Neural progenitor cell (in vitro differentiated cells): ENCODE results near the gene LIPK. TPM values are rescaled to one million over a fixed set of nuclear protein-coding genes. Genes with fewer than 3 reads are reported as not detected.

Experiments
- DNase-seq: peaks from one replicate; pipeline ENCODE4 v3.0.0-alpha.2; 2016; ENCODE audit warnings: low spot score
- H2AFZ ChIP-seq: fragments of 200-600 bp; sonication (generic); replicated peaks from 2 replicates; pipeline ENCODE4 v1.6.1; 2016; ENCODE audit warnings: antibody characterized with exemption
- H3F3A ChIP-seq: fragments of 200-600 bp; sonication (generic); 2 replicates; pipeline ENCODE4 v1.6.1; 2016; ENCODE audit warnings: antibody characterized with exemption, low read depth
- H3K27ac ChIP-seq: fragments of 200-600 bp; sonication (generic); 2 replicates; pipeline ENCODE4 v1.5.1; 2016; ENCODE audit warnings: mild to moderate bottlenecking
- H3K27me3 ChIP-seq: fragments of 200-600 bp; sonication (generic); 2 replicates; pipeline ENCODE4 v1.6.1; 2016; ENCODE audit warnings: mild to moderate bottlenecking, moderate library complexity
- H3K36me3 ChIP-seq: fragments of 200-600 bp; sonication (generic); 2 replicates; pipeline ENCODE4 v1.5.1; 2016
- H3K4me1 ChIP-seq: fragments of 200-600 bp; sonication (generic); 2 replicates; pipeline ENCODE4 v1.6.1; 2016; ENCODE audit warnings: mixed run types
- H3K4me2 ChIP-seq: fragments of 200-600 bp; sonication (generic); 2 replicates; pipeline ENCODE4 v1.6.1; 2016
- H3K4me3 ChIP-seq: fragments of 200-600 bp; sonication (generic); 2 replicates; pipeline ENCODE4 v1.5.1; 2016
- H3K79me2 ChIP-seq: fragments of 200-600 bp; sonication (generic); 2 replicates; pipeline ENCODE4 v1.6.1; 2016; ENCODE audit warnings: low read depth
- H3K9ac ChIP-seq: fragments of 200-600 bp; sonication (generic); 2 replicates; pipeline ENCODE4 v1.6.1; 2016
- H3K9me3 ChIP-seq: fragments of 200-600 bp; sonication (generic); 2 replicates; pipeline ENCODE4 v1.5.1; 2016; ENCODE audit warnings: low read depth
- H4K20me1 ChIP-seq: fragments of 200-600 bp; sonication (generic); 2 replicates; pipeline ENCODE4 v1.6.1; 2016; ENCODE audit warnings: low read depth
- H3K27ac Mint-ChIP-seq: 3 replicates; pipeline ENCODE4 v1.8.0; 2021; ENCODE audit warnings: mixed read lengths
- H3K27me3 Mint-ChIP-seq: 2 replicates; pipeline ENCODE4 v1.8.0; 2022; ENCODE audit warnings: low read depth, mild to moderate bottlenecking, inconsistent platforms, moderate library complexity, mixed read lengths; ENCODE audit not compliant: insufficient read depth
- H3K36me3 Mint-ChIP-seq: 3 replicates; pipeline ENCODE4 v1.8.0; 2021; ENCODE audit warnings: mixed read lengths
- H3K4me1 Mint-ChIP-seq: 3 replicates; pipeline ENCODE4 v1.8.0; 2021; ENCODE audit warnings: mixed read lengths
- H3K4me3 Mint-ChIP-seq: 3 replicates; pipeline ENCODE4 v1.8.0; 2021; ENCODE audit warnings: mild to moderate bottlenecking, moderate library complexity, mixed read lengths
- H3K9me3 Mint-ChIP-seq: 3 replicates; pipeline ENCODE4 v1.8.0; 2020; ENCODE audit warnings: mixed read lengths
- CTCF ChIP-seq: fragments of 200-600 bp; sonication (generic); IDR thresholded peaks from 2 replicates; pipeline ENCODE4 v1.5.1; 2017; ENCODE audit warnings: antibody characterized with exemption, mild to moderate bottlenecking
- EZH2 ChIP-seq: fragments of 200-600 bp; sonication (generic); IDR thresholded peaks from 2 replicates; pipeline ENCODE4 v1.6.1; 2017; ENCODE audit warnings: antibody characterized with exemption, mild to moderate bottlenecking, moderate library complexity
- EZH2phosphoT487 ChIP-seq: fragments of 200-600 bp; sonication (generic); IDR thresholded peaks from 2 replicates; pipeline ENCODE4 v1.6.1; 2017; ENCODE audit warnings: antibody characterized with exemption
- total RNA-seq: library from RNA; depleted of rRNA; stranded (reverse); fragments of >200 nt; gene quantifications from 2 replicates; pipeline ENCODE4 v1.2.3, GENCODE V29; 2015; ENCODE audit warnings: low replicate concordance

The LIPK gene
- total RNA-seq, 1 donor from 2014 or later, result not detected

GRCh38 chr10:88787463-88787862 lies 81.4 kb downstream of the LIPK start:
- Histone ChIP-seq H3K4me3 (no peak overlapping the region), H3K79me2 (no peaks in the 10 kb centered on the region), H3K9ac (no peak overlapping the region), H3K27me3 (no peaks in the 10 kb centered on the region), H3K9me3 (no peaks in the 10 kb centered on the region), H3F3A (no peaks in the 10 kb centered on the region), H3K4me1 (no peaks in the 10 kb centered on the region), H4K20me1 (no peaks in the 10 kb centered on the region), H3K4me2 (no peak overlapping the region), H3K27ac (no peak overlapping the region), H3K36me3 (no peaks in the 10 kb centered on the region), H2AFZ (no peak overlapping the region)
- DNase-seq, result no peak
- Mint-ChIP-seq H3K9me3 (no peaks in the 10 kb centered on the region), H3K4me1 (peaks cover 4% of the 10 kb centered on the region), H3K27me3 (peaks cover 5% of the 10 kb centered on the region), H3K36me3 (no peaks in the 10 kb centered on the region), H3K27ac (no peak overlapping the region), H3K4me3 (no peak overlapping the region)
- no peak for TF ChIP-seq CTCF
- TF ChIP-seq EZH2, result no peak
- TF ChIP-seq EZH2phosphoT487, result no peak

- H3K27me3 Mint-ChIP-seq, result peaks cover 5% of the 10 kb centered on the region
- TF ChIP-seq CTCF (no peak), EZH2phosphoT487 (no peak)
- H2AFZ ChIP-seq, result no peak overlapping the region
- no peaks in the 10 kb centered on the region for H3K36me3 Mint-ChIP-seq
- H3K36me3 ChIP-seq, result no peaks in the 10 kb centered on the region
- H3K27ac ChIP-seq, result no peak overlapping the region
- DNase-seq, result no peak
- peak overlapping the region; percentile 25 for H3K27ac Mint-ChIP-seq
- peaks cover 4% of the 10 kb centered on the region for H3K4me1 Mint-ChIP-seq
- no peak overlapping the region for H3K4me3 Mint-ChIP-seq
- no peaks in the 10 kb centered on the region for H3K27me3 ChIP-seq
- no peak overlapping the region for H3K4me2 ChIP-seq
- H3K4me1 ChIP-seq, result no peaks in the 10 kb centered on the region
- H3K9ac ChIP-seq, result no peak overlapping the region
- H3K9me3 ChIP-seq, result no peaks in the 10 kb centered on the region
- no peaks in the 10 kb centered on the region for H3F3A ChIP-seq
- H4K20me1 ChIP-seq, result no peaks in the 10 kb centered on the region
- H3K9me3 Mint-ChIP-seq, result no peaks in the 10 kb centered on the region
- no peak overlapping the region for H3K4me3 ChIP-seq
- no peaks in the 10 kb centered on the region for H3K79me2 ChIP-seq
Observed at GRCh38 chr10:88788924-88789323, 82.9 kb downstream of the LIPK start.

GRCh38 chr10:88791924-88792323 lies 85.9 kb downstream of the LIPK start:
- TF ChIP-seq EZH2 (no peak), CTCF (peak; percentile 71), EZH2phosphoT487 (no peak)
- Histone ChIP-seq H3F3A (no peaks in the 10 kb centered on the region), H3K27ac (no peak overlapping the region), H2AFZ (no peak overlapping the region), H3K27me3 (no peaks in the 10 kb centered on the region), H3K79me2 (no peaks in the 10 kb centered on the region), H3K9ac (no peak overlapping the region), H3K9me3 (no peaks in the 10 kb centered on the region), H3K4me2 (no peak overlapping the region), H3K36me3 (no peaks in the 10 kb centered on the region), H3K4me1 (no peaks in the 10 kb centered on the region), H3K4me3 (no peak overlapping the region), H4K20me1 (no peaks in the 10 kb centered on the region)
- DNase-seq, result peak; percentile 66
- Mint-ChIP-seq H3K9me3 (no peaks in the 10 kb centered on the region), H3K27ac (no peak overlapping the region), H3K4me1 (peaks cover 4% of the 10 kb centered on the region), H3K36me3 (no peaks in the 10 kb centered on the region), H3K27me3 (peaks cover 7% of the 10 kb centered on the region), H3K4me3 (no peak overlapping the region)
